CMK (cell line): Measurements from ENCODE around the gene TBX6.
"Not testable (repeated sequence)": the region's sequence is repeated elsewhere in the genome, so short reads cannot be mapped to it uniquely, and the experiment has no call there.

Experiments used
- DNase-seq: peaks from one replicate; pipeline ENCODE4 v3.0.0-alpha.2; 2010; ENCODE audit warnings: low read depth

Gene TBX6

DNA sequence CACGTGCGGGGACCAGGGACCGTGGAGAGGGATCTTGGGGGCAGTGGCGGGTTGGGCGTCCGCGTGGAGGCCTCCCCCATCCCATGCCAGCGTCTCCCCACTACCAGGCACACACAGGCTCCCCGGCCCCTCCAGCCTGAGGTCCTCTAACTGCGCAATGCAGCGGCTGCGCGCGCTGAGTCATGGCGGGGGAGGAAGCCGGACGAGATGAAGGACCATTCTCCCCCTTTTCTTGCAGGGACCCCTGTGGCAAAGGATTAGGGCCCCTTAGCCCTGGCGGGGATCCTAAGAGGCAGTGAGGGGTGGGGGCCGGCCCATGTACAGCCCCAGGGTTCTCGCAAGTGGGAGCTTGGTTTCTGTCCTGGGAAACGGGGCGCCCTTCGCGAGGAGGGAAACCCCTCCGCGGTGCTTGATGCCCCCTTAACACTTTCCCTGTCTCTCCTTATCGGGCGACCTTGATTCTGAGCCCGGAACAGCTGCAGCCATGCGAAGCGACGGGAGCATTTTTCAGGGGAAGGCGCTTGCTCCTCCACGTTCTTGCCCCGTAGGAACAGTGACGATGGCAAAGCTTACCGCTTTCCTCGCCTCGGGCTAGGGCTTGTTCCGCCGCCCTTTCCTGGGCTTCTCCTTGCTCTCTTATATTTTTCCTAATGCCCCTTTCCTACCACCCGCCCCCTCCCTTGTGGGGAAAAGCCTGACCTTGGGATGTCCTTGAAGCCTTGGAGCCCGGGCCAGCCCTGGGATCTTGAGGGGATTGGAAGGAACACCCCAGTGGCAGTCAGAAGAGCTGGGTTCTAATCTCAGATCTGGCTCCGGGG, 25.6 kb downstream of the TBX6 start:
- no peak for DNase-seq

GRCh38 chr16:30065102-30065942, 26.4 kb downstream of the TBX6 start, which contains the start of gene ALDOA:
Gene ALDOA (plus strand): TSS chr16:30065760. CDS start chr16:30066898, 1,138 bp downstream.
- DNase-seq: peak; percentile 90

- no peak for DNase-seq
Measured at GRCh38 chr16:30064729-30065101, 27.0 kb downstream of the TBX6 start.

DNA sequence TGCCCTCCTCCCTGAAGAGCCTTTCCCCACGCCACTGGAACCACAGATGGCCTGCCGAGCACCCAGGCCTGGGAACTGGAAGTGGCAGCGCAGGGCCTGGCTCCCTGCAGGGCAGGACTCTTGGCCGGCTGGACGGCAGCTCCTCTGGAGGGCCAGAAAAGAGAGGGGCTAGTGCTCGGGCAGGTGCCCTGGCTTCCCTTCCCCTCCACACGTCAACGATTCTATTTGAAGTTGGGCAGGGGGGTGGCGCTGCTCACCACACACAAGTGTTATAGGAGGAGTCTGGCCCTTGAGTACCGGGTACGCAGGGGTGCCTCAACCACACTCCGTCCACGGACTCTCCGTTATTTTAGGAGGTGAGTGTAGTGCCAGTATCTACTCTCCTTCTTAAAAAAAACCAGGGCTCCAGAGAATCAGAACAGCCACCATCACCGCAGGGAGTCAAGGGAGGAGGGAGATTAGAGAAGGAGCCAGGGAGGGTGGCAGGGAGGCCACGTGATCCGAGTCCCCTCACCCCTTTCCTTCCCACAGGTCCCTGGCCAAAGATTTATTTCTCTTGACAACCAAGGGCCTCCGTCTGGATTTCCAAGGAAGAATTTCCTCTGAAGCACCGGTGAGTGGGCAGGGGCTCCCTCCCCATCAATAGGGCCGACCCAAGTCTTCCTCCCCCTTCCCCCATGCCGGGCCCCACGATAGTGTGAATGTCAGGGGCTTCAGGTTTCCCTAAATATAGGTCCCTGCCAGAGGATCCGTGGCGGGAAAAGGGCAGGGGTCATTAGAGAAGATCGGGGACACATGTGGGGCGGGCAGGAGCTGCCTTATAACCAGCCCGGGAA, 27.6 kb downstream of the TBX6 start:
- peak; percentile 84 for DNase-seq

- DNase-seq: no peak
Measured at GRCh38 chr16:30063278-30063892, 28.3 kb downstream of the TBX6 start.

DNA sequence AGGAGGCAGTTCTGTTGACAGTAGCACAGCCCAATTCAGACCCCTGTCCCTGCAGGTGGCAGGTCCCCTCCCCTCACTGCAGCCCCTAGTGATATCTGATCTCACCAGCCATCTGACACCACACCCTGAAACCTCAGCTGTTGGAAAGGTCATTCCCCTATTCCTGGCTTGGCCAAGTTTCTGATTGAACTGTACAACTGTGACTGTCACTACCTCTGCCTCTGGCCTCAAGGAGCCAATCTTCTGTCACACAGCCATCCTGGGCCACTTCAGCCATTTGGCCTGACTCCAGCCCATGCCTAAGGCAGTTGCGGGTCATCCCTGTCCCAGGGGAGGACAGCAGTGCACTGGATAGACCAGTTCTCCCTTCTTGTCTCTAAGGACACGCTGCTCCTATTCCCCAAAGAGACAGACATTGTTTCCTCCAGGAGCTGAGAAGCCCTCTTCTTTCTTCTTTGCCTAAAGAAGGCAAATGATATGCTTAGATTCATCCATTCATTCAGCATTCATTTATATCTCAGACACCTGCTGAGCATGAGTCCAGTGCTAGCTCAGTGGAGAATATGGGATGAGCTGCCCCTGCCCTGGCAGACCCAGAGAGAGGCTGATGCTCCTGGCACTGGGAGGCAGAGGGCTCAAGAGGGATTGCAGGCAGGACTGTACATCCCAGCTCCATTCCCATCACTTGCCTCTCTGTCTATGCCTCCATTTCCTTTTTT, 30.7 kb downstream of the TBX6 start:
- no peak for DNase-seq

GRCh38 chr16:30060346-30060745, 31.4 kb downstream of the TBX6 start:
- no peak for DNase-seq

GRCh38 chr16:30054959-30055553, 36.7 kb downstream of the TBX6 start:
- no peak for DNase-seq

- DNase-seq: no peak
Measured at GRCh38 chr16:30054451-30054850, 37.3 kb downstream of the TBX6 start.

DNA sequence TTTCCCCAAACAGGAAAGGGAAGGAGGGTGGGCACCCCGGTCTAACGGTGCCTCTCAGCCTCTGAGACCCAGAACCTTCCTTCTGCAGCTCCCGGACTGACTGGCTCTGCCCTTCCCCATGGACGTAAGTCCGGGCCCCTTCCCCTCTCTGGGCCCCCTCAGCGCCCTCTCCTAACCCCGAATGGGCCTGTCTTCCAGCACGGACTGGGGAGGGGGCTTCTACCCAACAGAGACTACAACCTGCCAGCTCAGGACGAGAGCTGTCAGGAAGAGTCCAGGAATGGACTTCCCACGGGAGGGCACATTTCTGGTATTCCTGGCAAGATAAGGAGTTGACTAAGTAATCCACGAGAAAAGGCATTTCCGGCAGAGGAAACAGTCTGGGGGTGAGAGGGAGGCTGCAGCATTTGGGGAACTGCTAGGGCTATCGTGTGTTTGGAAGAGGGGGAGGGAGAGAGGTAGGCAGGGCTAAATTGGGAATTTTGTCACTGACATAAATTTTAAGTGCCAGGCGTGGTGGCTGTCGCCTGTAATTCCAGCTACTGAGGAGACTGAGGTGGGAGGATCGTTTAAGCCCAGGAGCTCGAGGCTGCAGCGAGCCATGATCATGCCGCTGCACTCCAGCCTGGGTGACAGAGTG, 38.2 kb downstream of the TBX6 start:
- no peak for DNase-seq

DNA sequence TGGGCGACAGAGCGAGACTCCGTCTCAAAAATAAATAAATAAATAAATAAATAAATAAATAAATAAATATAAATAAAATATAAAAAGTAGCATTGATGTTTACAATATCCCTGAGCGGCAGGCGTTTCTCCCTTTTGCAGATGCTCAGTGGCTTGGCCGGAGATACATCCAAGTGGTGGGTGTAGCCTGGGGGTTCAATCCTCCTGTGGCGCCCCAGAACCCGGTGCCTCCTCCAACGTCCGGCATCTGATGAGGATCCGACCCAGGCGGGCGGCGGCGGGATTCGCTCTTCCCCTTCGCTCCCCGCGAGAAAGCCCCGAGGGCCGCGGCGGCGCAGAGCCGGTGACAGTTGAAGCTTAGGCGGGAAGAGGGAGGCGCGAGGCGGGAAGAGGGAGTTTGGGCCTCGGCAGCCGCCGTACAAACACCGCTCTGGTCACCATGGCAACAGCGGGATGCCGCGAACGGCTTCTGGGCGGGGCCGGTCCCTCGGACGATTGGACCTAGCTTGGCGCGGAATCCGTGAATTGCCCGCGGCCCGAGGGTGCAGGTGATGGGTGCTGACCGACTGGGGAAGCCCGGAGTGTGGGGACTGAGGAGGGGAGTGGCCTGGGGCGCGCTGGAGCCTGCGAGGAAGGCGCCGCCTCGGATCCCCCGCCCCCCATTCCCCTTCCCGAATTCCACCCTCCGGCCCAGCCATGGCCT, 38.9 kb downstream of the TBX6 start:
- peak; percentile 87 for DNase-seq

GRCh38 chr16:30051518-30051917, 40.2 kb downstream of the TBX6 start:
- DNase-seq: no peak

- DNase-seq: no peak
Measured at GRCh38 chr16:30049871-30050270, 41.9 kb downstream of the TBX6 start.

- DNase-seq: no peak
Measured at GRCh38 chr16:30046588-30046987, 45.1 kb downstream of the TBX6 start.

- DNase-seq: no peak
Measured at GRCh38 chr16:30046178-30046577, 45.5 kb downstream of the TBX6 start.

GRCh38 chr16:30041841-30042240, 49.9 kb downstream of the TBX6 start:
- DNase-seq: no peak

DNA sequence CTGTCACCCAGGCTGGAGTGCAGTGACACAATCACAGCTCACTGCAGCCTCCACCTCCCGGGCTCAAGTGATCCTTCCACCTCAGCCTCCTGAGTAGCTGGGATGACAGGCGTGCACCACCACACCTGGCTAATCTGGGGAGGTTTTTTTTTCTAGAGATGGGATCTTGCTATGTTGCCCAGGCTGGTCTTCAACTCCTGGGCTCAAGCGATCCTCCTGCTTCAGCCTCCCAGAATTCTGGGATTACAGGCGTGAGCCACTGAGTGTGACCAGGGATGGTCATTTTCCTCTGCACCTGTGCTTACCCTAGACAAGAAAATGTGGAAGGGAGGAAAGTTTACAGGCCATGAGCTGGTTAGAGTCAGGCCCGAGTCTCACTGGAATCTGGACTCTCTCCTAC, 51.0 kb downstream of the TBX6 start:
- DNase-seq: not testable (repeated sequence)

DNA sequence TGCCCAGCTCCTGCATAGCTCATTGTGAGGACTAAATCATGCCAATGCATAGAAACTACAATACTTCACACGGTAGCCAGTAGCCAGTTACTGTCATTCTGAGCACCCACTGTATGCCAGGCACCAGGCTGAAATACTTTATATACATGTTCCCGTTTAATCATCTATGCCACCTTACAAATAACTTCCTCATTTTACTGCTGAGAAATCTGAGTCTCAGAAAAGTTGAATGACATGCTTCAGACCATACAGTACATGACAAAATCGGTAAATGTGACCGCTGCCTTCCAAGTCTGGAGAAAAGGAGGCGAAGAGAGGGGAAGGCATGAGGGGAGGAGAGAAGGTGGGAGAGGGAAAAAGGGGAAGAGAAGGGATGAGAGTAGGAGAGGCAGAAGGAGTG, 51.5 kb downstream of the TBX6 start:
- DNase-seq: no peak
